ENCODE results near the gene MROH2B.

Gene MROH2B

GRCh38 chr5:40995801-40996586 lies 75.1 kb downstream of the MROH2B start:
- Mint-ChIP-seq H3K4me3 (no peak overlapping the region), H3K4me1 (ENCODE audit: low read depth) (no peaks in the 10 kb centered on the region), H3K27ac (no peak overlapping the region), H3K36me3 (ENCODE audit: low read depth) (no peaks in the 10 kb centered on the region), H3K9me3 (no peaks in the 10 kb centered on the region), H3K27me3 (no peaks in the 10 kb centered on the region)

GRCh38 chr5:40991981-40992559 lies 79.1 kb downstream of the MROH2B start:
- Mint-ChIP-seq H3K36me3 (ENCODE audit: low read depth) (no peaks in the 10 kb centered on the region), H3K4me3 (no peak overlapping the region), H3K4me1 (ENCODE audit: low read depth) (no peaks in the 10 kb centered on the region), H3K27me3 (no peaks in the 10 kb centered on the region), H3K9me3 (no peaks in the 10 kb centered on the region), H3K27ac (no peak overlapping the region)

GRCh38 chr5:40991168-40991980 lies 79.8 kb downstream of the MROH2B start:
- Mint-ChIP-seq H3K4me3 (no peak overlapping the region), H3K9me3 (no peaks in the 10 kb centered on the region), H3K27ac (no peak overlapping the region), H3K4me1 (ENCODE audit: low read depth) (no peaks in the 10 kb centered on the region), H3K27me3 (no peaks in the 10 kb centered on the region), H3K36me3 (ENCODE audit: low read depth) (no peaks in the 10 kb centered on the region)

GRCh38 chr5:40988746-40989510 lies 82.2 kb downstream of the MROH2B start:
- no peaks in the 10 kb centered on the region for H3K27me3 Mint-ChIP-seq
- no peak overlapping the region for H3K4me3 Mint-ChIP-seq
- no peak overlapping the region for H3K27ac Mint-ChIP-seq
- H3K4me1 Mint-ChIP-seq (ENCODE audit: low read depth) = no peaks in the 10 kb centered on the region
- H3K36me3 Mint-ChIP-seq (ENCODE audit: low read depth) = no peaks in the 10 kb centered on the region
- H3K9me3 Mint-ChIP-seq = no peaks in the 10 kb centered on the region

- no peaks in the 10 kb centered on the region for H3K27me3 Mint-ChIP-seq
- no peaks in the 10 kb centered on the region for H3K4me1 Mint-ChIP-seq (ENCODE audit: low read depth)
- H3K27ac Mint-ChIP-seq = no peak overlapping the region
- no peak overlapping the region for H3K4me3 Mint-ChIP-seq
- H3K9me3 Mint-ChIP-seq = no peaks in the 10 kb centered on the region
- H3K36me3 Mint-ChIP-seq (ENCODE audit: low read depth) = no peaks in the 10 kb centered on the region
These were observed 83.8 kb downstream of the MROH2B start for GRCh38 chr5:40987349-40987748.

- no peak overlapping the region for H3K27ac Mint-ChIP-seq
- no peaks in the 10 kb centered on the region for H3K9me3 Mint-ChIP-seq
- no peaks in the 10 kb centered on the region for H3K36me3 Mint-ChIP-seq (ENCODE audit: low read depth)
- H3K27me3 Mint-ChIP-seq = peaks cover 2% of the 10 kb centered on the region
- no peak overlapping the region for H3K4me3 Mint-ChIP-seq
- no peaks in the 10 kb centered on the region for H3K4me1 Mint-ChIP-seq (ENCODE audit: low read depth)
These were observed 84.5 kb downstream of the MROH2B start for GRCh38 chr5:40986666-40987065.

- Mint-ChIP-seq H3K4me3 (no peak overlapping the region), H3K36me3 (ENCODE audit: low read depth) (no peaks in the 10 kb centered on the region), H3K27ac (no peak overlapping the region), H3K9me3 (no peaks in the 10 kb centered on the region), H3K27me3 (peaks cover 4% of the 10 kb centered on the region), H3K4me1 (ENCODE audit: low read depth) (no peaks in the 10 kb centered on the region)
These were observed 85.6 kb downstream of the MROH2B start for GRCh38 chr5:40985501-40985900.

GRCh38 chr5:40984884-40985283 lies 86.3 kb downstream of the MROH2B start:
- H3K9me3 Mint-ChIP-seq = no peaks in the 10 kb centered on the region
- no peak overlapping the region for H3K4me3 Mint-ChIP-seq
- no peaks in the 10 kb centered on the region for H3K36me3 Mint-ChIP-seq (ENCODE audit: low read depth)
- H3K27ac Mint-ChIP-seq = no peak overlapping the region
- H3K4me1 Mint-ChIP-seq (ENCODE audit: low read depth) = no peaks in the 10 kb centered on the region
- H3K27me3 Mint-ChIP-seq = peaks cover 4% of the 10 kb centered on the region

- no peak overlapping the region for H3K4me3 Mint-ChIP-seq
- H3K9me3 Mint-ChIP-seq = no peaks in the 10 kb centered on the region
- no peak overlapping the region for H3K27ac Mint-ChIP-seq
- peaks cover 4% of the 10 kb centered on the region for H3K27me3 Mint-ChIP-seq
- H3K4me1 Mint-ChIP-seq (ENCODE audit: low read depth) = no peaks in the 10 kb centered on the region
- no peaks in the 10 kb centered on the region for H3K36me3 Mint-ChIP-seq (ENCODE audit: low read depth)
These were observed 87.4 kb downstream of the MROH2B start for GRCh38 chr5:40983781-40984180.

- no peak overlapping the region for H3K4me3 Mint-ChIP-seq
- H3K36me3 Mint-ChIP-seq (ENCODE audit: low read depth) = no peaks in the 10 kb centered on the region
- H3K27ac Mint-ChIP-seq = no peak overlapping the region
- H3K4me1 Mint-ChIP-seq (ENCODE audit: low read depth) = no peaks in the 10 kb centered on the region
- H3K9me3 Mint-ChIP-seq = no peaks in the 10 kb centered on the region
- peaks cover 4% of the 10 kb centered on the region for H3K27me3 Mint-ChIP-seq
These were observed 89.7 kb downstream of the MROH2B start for GRCh38 chr5:40981420-40981819.

- Mint-ChIP-seq H3K27me3 (peaks cover 7% of the 10 kb centered on the region), H3K36me3 (ENCODE audit: low read depth) (no peaks in the 10 kb centered on the region), H3K4me1 (ENCODE audit: low read depth) (no peaks in the 10 kb centered on the region), H3K4me3 (no peak overlapping the region), H3K27ac (no peak overlapping the region), H3K9me3 (no peaks in the 10 kb centered on the region)
These were observed 94.3 kb downstream of the MROH2B start for GRCh38 chr5:40976836-40977235.

GRCh38 chr5:40976041-40976440 lies 95.1 kb downstream of the MROH2B start:
- Mint-ChIP-seq H3K36me3 (ENCODE audit: low read depth) (no peaks in the 10 kb centered on the region), H3K27me3 (peaks cover 8% of the 10 kb centered on the region), H3K4me1 (ENCODE audit: low read depth) (no peaks in the 10 kb centered on the region), H3K27ac (no peak overlapping the region), H3K9me3 (no peaks in the 10 kb centered on the region), H3K4me3 (no peak overlapping the region)

GRCh38 chr5:40973364-40974004 lies 97.7 kb downstream of the MROH2B start:
- Mint-ChIP-seq H3K27me3 (peaks cover 10% of the 10 kb centered on the region), H3K36me3 (ENCODE audit: low read depth) (no peaks in the 10 kb centered on the region), H3K4me1 (ENCODE audit: low read depth) (no peaks in the 10 kb centered on the region), H3K27ac (no peak overlapping the region), H3K9me3 (no peaks in the 10 kb centered on the region), H3K4me3 (no peak overlapping the region)

- no peak overlapping the region for H3K4me3 Mint-ChIP-seq
- H3K27me3 Mint-ChIP-seq = peaks cover 10% of the 10 kb centered on the region
- H3K4me1 Mint-ChIP-seq (ENCODE audit: low read depth) = no peaks in the 10 kb centered on the region
- H3K9me3 Mint-ChIP-seq = no peaks in the 10 kb centered on the region
- no peak overlapping the region for H3K27ac Mint-ChIP-seq
- no peaks in the 10 kb centered on the region for H3K36me3 Mint-ChIP-seq (ENCODE audit: low read depth)
These were observed 98.7 kb downstream of the MROH2B start for GRCh38 chr5:40972434-40972833.
